Activated naive CD4-positive, alpha-beta T cell treated with anti-CD3 and anti-CD28 coated beads, Interleukin-2, amount 10 ng/mL, durations not matched to agents 5 hours and 36 hours (primary cell): ENCODE measurements around the gene NR5A2. TPM values are rescaled to one million over a fixed set of nuclear protein-coding genes. Genes with fewer than 3 reads are reported as not detected.

Experiments used
- total RNA-seq, 2 experiments: library from RNA; stranded (reverse); gene quantifications; one replicate each; pipeline ENCODE4 v1.2.3, GENCODE V29; 2021

NR5A2 gene
- total RNA-seq = not detected

DNA sequence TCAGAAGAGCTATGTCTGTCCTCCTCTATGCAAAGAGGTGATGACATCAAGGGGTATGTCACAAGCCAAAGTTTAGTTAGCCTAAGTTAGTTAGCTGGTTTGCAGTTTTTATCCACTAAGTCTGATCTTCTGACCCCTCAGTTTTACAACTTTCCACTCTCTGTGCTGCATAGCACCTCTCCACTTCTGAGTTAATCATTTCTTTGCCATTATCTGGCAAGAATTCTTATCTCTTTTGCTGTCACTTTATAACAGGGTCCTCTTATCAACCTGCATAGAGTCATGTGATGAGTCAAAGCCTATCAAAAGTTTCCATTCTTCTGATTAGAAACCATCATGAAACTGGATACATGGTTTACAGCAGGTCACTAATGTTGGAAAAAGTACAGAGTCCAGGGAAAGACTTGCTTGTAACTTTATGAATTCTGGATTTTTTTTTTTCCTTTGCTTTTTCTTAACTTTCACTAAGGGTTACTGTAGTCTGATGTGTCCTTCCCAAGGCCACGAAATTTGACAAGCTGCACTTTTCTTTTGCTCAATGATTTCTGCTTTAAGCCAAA is at the start of gene NR5A2:
TSS of gene NR5A2 (plus strand) at position 447 of the 560 bp plus-strand sequence. CDS start 138 bp downstream, outside the sequence.

